ENCODE data around the gene GPHN. TPM values are rescaled to one million over a fixed set of nuclear protein-coding genes. Genes with fewer than 3 reads are reported as not detected.

GPHN gene
- total and polyA plus RNA-seq, 2 of the 8 experiments (the other 6 are each of a cell fraction or from before 2014, with no cell fraction given): 6.0 to 16.0 TPM

DNA sequence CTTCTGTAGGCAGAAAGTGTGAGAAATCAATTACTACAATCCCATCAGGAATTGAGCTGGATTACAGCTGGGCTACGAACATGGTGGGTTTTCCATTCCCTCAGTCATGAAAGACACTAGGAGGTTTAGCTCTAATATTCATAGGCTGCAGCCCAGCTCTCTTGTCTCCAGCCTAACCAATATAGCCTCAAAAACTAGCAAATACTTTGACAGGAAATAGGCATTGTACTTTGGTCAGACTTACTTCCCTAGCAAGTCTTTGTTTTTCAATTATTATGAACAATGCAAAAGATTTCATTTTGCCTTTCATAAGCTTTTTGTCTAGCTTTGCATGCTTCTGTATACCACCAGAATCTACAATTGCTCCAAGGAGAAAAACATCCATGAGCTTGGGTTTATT is 296.2 kb downstream of the GPHN start (continued):
- no peak for TF ChIP-seq EP300 (IDR thresholded peaks at IDR 0.05; ENCODE audit: borderline replicate concordance in 1 of 2, low read depth in 2 of 2, low read length in 2 of 2)

Measured in H1 (cell line).